ENCODE data around the gene B3GAT3.

Gene B3GAT3

GRCh38 chr11:62614275-62614674 lies 7.5 kb downstream of the B3GAT3 start:
- Histone ChIP-seq H3K36me3 (ENCODE audit: control insufficient read depth in 2 of 2, insufficient read depth in 1 of 2, low read length in 2 of 2) (peaks cover 0 to 43% of the 10 kb centered on the region in 2 experiments; a peak in 2 of 3 replicates), H3K4me1 (ENCODE audit: control insufficient read depth, insufficient read depth, low read length) (no peaks in the 10 kb centered on the region), H3K27ac (ENCODE audit: extremely low read depth, low read depth, low read length) (0 out of 2 replicates have a peak overlapping the region, but pooled peaks have one; percentile 2), H3K9me3 (ENCODE audit: control insufficient read depth, insufficient read depth, low read depth, low read length) (no peaks in the 10 kb centered on the region), H3K4me3 (ENCODE audit: low read depth, low read length) (no peak overlapping the region)
- ChIA-PET POLR2A (no interaction called here), CTCF (no interaction called here)
- TF ChIP-seq EGR2 (tag by site-specific recombination; IDR thresholded peaks at IDR 0.05; ENCODE audit: low read depth) (peak; percentile 31; the same call in 1 of the 2 replicates), REST (tag by site-specific recombination; IDR thresholded peaks at IDR 0.05) (no peak), PATZ1 (tag by site-specific recombination; IDR thresholded peaks at IDR 0.05) (peak; percentile 30; the same call in 1 of the 2 replicates), ZNF596 (tag by site-specific recombination; IDR thresholded peaks at IDR 0.05) (no peak), ZNF600 (tag by site-specific recombination; IDR thresholded peaks at IDR 0.05) (peak; percentile 47; the same call in 1 of the 2 replicates), ATF2 (tag by site-specific recombination; IDR thresholded peaks at IDR 0.05; ENCODE audit: low read depth) (no peak), ZNF423 (tag by site-specific recombination; IDR thresholded peaks at IDR 0.05) (no peak), HOXD13 (CRISPR knock-in tag; IDR thresholded peaks at IDR 0.05; ENCODE audit: borderline replicate concordance) (no peak), GLIS2 (tag by site-specific recombination; IDR thresholded peaks at IDR 0.05) (peak; percentile 49; the same call in 1 of the 2 replicates), ZNF416 (tag by site-specific recombination; IDR thresholded peaks at IDR 0.05) (no peak), RBAK (tag by site-specific recombination; IDR thresholded peaks at IDR 0.05) (no peak), ZNF362 (tag by site-specific recombination; IDR thresholded peaks at IDR 0.05) (no peak), ZNF658 (tag by site-specific recombination; IDR thresholded peaks at IDR 0.05) (no peak), ZNF558 (tag by site-specific recombination; IDR thresholded peaks at IDR 0.05) (no peak), MZF1 (tag by site-specific recombination; IDR thresholded peaks at IDR 0.05; ENCODE audit: borderline replicate concordance) (no peak), ZNF112 (tag by site-specific recombination; IDR thresholded peaks at IDR 0.05) (no peak), ZNF785 (tag by site-specific recombination; IDR thresholded peaks at IDR 0.05) (no peak), KLF17 (tag by site-specific recombination; IDR thresholded peaks at IDR 0.05) (0 out of 2 replicates have a peak, but pooled peaks have one; percentile 24), ZBTB17 (tag by site-specific recombination; IDR thresholded peaks at IDR 0.05) (no peak), ZNF677 (tag by site-specific recombination; IDR thresholded peaks at IDR 0.05) (no peak), ZNF174 (tag by site-specific recombination; IDR thresholded peaks at IDR 0.05) (no peak), TSHZ1 (tag by site-specific recombination; IDR thresholded peaks at IDR 0.05; ENCODE audit: borderline replicate concordance) (no peak), GFI1B (tag by site-specific recombination; IDR thresholded peaks at IDR 0.05) (no peak), SP3 (tag by site-specific recombination; IDR thresholded peaks at IDR 0.05) (peak; percentile 38), ZNF341 (tag by site-specific recombination; IDR thresholded peaks at IDR 0.05; ENCODE audit: low read depth) (no peak), ZBTB1 (tag by site-specific recombination; IDR thresholded peaks at IDR 0.05) (no peak), ZNF138 (tag by site-specific recombination; IDR thresholded peaks at IDR 0.05; ENCODE audit: borderline replicate concordance) (no peak)
